SK-N-MC (cell line): ENCODE data around the gene CENPQ.

Source experiments
- DNase-seq: peaks from one replicate; pipeline ENCODE4 v3.0.0-alpha.2; 2011; ENCODE audit warnings: low read depth, low spot score
- H3K27ac ChIP-seq: fragments of 200-600 bp; sonication (generic); 2 replicates; pipeline ENCODE4 v1.5.1; 2016; ENCODE audit warnings: mixed run types
- H3K36me3 ChIP-seq: fragments of 200-600 bp; sonication (generic); 2 replicates; pipeline ENCODE4 v1.6.1; 2017; ENCODE audit warnings: antibody characterized with exemption, low read length, mixed read lengths; ENCODE audit not compliant: insufficient read depth
- H3K4me3 ChIP-seq: fragments of 200-600 bp; sonication (generic); 2 replicates; pipeline ENCODE4 v1.5.1; 2016
- H3K9ac ChIP-seq: fragments of 200-600 bp; sonication (generic); 2 replicates; pipeline ENCODE4 v1.8.0; 2017; ENCODE audit warnings: mixed run types, mixed read lengths; ENCODE audit not compliant: insufficient read length
- H3K9me3 ChIP-seq: fragments of 200-600 bp; sonication (generic); 2 replicates; pipeline ENCODE4 v1.6.1; 2017; ENCODE audit warnings: low read depth, mild to moderate bottlenecking, antibody characterized with exemption, low read length, moderate library complexity, mixed read lengths
- EZH2 ChIP-seq: fragments of 200-600 bp; sonication (generic); IDR thresholded peaks from one replicate; pipeline ENCODE4 v1.6.1; 2017; ENCODE audit warnings: antibody characterized with exemption
- FOXP2 ChIP-seq: optimal IDR thresholded peaks from 2 replicates; pipeline ENCODE3; 2011; ENCODE audit warnings: mild to moderate bottlenecking, moderate library complexity; ENCODE audit not compliant: insufficient read depth; ENCODE audit errors: extremely low read length, control extremely low read depth
- POLR2AphosphoS5 ChIP-seq: IDR thresholded peaks from 2 replicates; pipeline ENCODE4 v1.6.1; 2012; ENCODE audit warnings: mild to moderate bottlenecking, low read depth, low read length, borderline replicate concordance

Gene CENPQ

DNA sequence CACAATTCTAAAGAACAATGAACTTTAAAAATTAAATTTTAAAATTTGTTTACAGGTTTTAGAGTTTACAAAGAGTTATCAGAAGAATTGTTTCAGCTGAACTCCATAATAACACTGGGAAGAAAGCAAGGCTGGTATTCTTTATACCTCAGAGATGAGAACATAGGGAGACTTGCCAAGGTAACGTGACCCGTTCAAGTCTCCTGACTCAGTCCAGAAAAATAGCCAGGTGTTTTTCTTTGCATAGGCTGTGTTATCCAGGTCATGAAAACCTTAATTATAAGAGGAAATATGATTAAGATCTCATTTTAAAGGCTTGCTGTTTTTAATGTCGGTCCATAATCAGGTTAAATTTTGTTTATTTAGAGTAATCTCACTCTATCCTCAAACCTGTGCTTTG lies 78.8 kb downstream of the CENPQ start:
- TF ChIP-seq EZH2: no peak
- TF ChIP-seq POLR2AphosphoS5: no peak
- TF ChIP-seq FOXP2: no peak
- Histone ChIP-seq H3K9ac (peak overlapping the region; percentile 72), H3K27ac (peak overlapping the region; percentile 95), H3K9me3 (no peaks in the 10 kb centered on the region), H3K4me3 (peak overlapping the region; percentile 59), H3K36me3 (no peaks in the 10 kb centered on the region)
- DNase-seq: no peak
